Heart right ventricle (tissue), 16 donors: ENCODE data around the gene NPAS3. TPM values are rescaled to one million over a fixed set of nuclear protein-coding genes. Genes with fewer than 3 reads are reported as not detected.

Experiments used
- ATAC-seq, 8 donors: fragments of 200-7000 bp; cut with Tn5 transposase; one replicate each; pipeline ENCODE4 v1.9.1; 2020; ENCODE audit warnings: mild to moderate bottlenecking in 8 of 8, moderate library complexity in 8 of 8, moderate number of reproducible peaks in 1 of 8
- DNase-seq, 2 donors: peaks; one replicate each; pipeline ENCODE4 v3.0.0-alpha.2; 2020
- H3K27ac ChIP-seq, 10 donors: fragments of 200-600 bp; sonication (generic) in 2 of 10; one replicate each; pipeline versions ENCODE4 v1.5.0 to v1.8.0; 2020 to 2022; ENCODE audit warnings: mild to moderate bottlenecking in 3 of 10
- H3K27me3 ChIP-seq, 7 donors: fragments of 200-600 bp; one replicate each; pipeline ENCODE4 v1.8.0; 2021 to 2022; ENCODE audit warnings: mild to moderate bottlenecking in 2 of 7
- H3K36me3 ChIP-seq, 9 donors: fragments of 200-600 bp; sonication (generic) in 1 of 9; one replicate each; pipeline versions ENCODE4 v1.5.0 to v1.8.0; 2020 to 2022; ENCODE audit warnings: mild to moderate bottlenecking in 2 of 9
- H3K4me1 ChIP-seq, 9 donors: fragments of 200-600 bp; sonication (generic) in 1 of 9; one replicate each; pipeline versions ENCODE4 v1.5.0 to v1.8.0; 2020 to 2022; ENCODE audit warnings: mild to moderate bottlenecking in 4 of 9
- H3K4me3 ChIP-seq, 10 donors: fragments of 200-600 bp; sonication (generic) in 2 of 10; one replicate each; pipeline versions ENCODE4 v1.5.0 to v1.8.0; 2020 to 2022; ENCODE audit warnings: mild to moderate bottlenecking in 7 of 10, moderate library complexity in 2 of 10
- H3K9me3 ChIP-seq, 11 donors: fragments of 200-600 bp in 10 of 11; sonication (generic) in 2 of 11; one replicate each; pipeline versions ENCODE4 v1.5.0 to v1.8.0; 2013 to 2022; ENCODE audit warnings: mild to moderate bottlenecking in 2 of 11, control low read depth in 1 of 11, moderate library complexity in 1 of 11
- WGBS, 2 donors: extraction: QIAGEN DNeasy Blood & Tissue Kit; methylation state at CpG; one replicate each; pipeline ENCODE4 v1.1.7; 2013; ENCODE audit warnings: inconsistent platforms in 1 of 2; 5-methylcytosine and 5-hydroxymethylcytosine counted together
- intact Hi-C, 10 donors: fragments of 100-400 bp; cut with DNase I; formaldehyde crosslinking; loops; one replicate each; pipeline versions ENCODE4 v1.11.1 to v1.14.2; 2022
- polyA plus RNA-seq, 2 donors: library from polyadenylated mRNA; stranded (reverse); fragments of 200-250 nt; gene quantifications; one replicate each; pipeline ENCODE4 v1.2.3, GENCODE V29; 2013
- total RNA-seq, 10 donors: library from RNA; stranded (reverse); fragmentation: NEBNext Ultra II Directional in 3 of 10; extraction: Animal tissue kit (Norgen Biotek cat#: 25700) in 3 of 10; gene quantifications; one replicate each; pipeline versions ENCODE4 v1.2.1 to v1.2.4, GENCODE V29; 2021 to 2023
- TF ChIP-seq, protein P1 (sequence below), 9 donors: fragments of 200-600 bp; sonication (generic) in 2 of 9; IDR thresholded peaks; one replicate each; pipeline versions ENCODE4 v1.5.0 to v1.8.0; 2021 to 2022; ENCODE audit warnings: antibody characterized with exemption in 9 of 9, mild to moderate bottlenecking in 5 of 9, moderate library complexity in 1 of 9
- donor health status: Arrhythmogenic right ventricular cardiomyopathy.
- donor health status: ischemic (EF 13 %, LVEDD 7.1; RV severe dilation, severe dysfunction).
- donor health status: healthy with polysubstance abuse.
- donor health status: DM: no; HTN: yes; CAD: no.
- donor health status: DM: no; HTN: no; CAD: no.
- donor health status: ischemic (EF 25% LVEDD 6.9; RV normal size, moderate dysfunction).
- donor health status: ischemic (EF 25% LVEDD 5.7; RV mildly dilated, moderate dysfunction).
- donor health status: healthy.
- donor health status: DM: yes; HTN: yes; CAD: no.
- donor health status: Ischemic cardiomyopathy.
- donor health status: ischemic (EF 35%, LVEDD 5.7; RV mildly dilated, moderate dysfunction).
- donor health status: nonischemic (EF 11% LVEDD 7.7; RV severe dilation, severe dysfunction).
- donor health status: DM: yes; HTN: yes; CAD: no.
- donor health status: PGD.
- donor health status: ischemic (EF 29% LVEDD 5.4; RV normal size, mild dysfunction).
- donor health status: nonischemic (EF 23%, LVEDD 6.1; RV moderate dilation, normal function).

NPAS3 gene
- total and polyA plus RNA-seq, 12 donors: 0.12 to 2.8 (median 0.99) TPM

DNA sequence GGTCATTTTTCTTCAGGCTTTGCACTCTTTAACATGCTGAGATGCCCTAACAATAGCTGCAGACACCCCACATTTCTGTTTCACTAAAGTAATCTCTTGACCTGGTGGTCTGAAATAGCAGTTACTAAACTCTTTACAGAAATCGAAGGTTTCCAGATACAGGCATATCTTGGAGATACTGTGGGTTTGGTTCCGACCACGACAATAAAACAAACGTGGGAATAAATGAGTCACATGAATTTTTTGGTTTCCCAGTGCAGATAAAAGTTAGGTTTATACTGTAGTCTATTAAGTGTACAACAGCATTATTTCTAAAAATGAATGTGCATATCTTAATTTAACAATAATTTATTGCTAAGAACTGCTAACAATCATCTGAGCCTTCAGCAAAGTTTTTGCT is 803.5 kb downstream of the NPAS3 start:
- H3K4me1 ChIP-seq: no peaks in the 10 kb centered on the region
- ATAC-seq (no peak), DNase-seq (no peak)
- 71 to 75% methylated on average over 4 of the region's 4 CpGs for WGBS, 2 donors
- H3K9me3 ChIP-seq: peaks cover 0 to 24% (median 14%) of the 10 kb centered on the region in 11 donors
- no peak overlapping the region for H3K4me3 ChIP-seq
- TF ChIP-seq, protein P1, sequence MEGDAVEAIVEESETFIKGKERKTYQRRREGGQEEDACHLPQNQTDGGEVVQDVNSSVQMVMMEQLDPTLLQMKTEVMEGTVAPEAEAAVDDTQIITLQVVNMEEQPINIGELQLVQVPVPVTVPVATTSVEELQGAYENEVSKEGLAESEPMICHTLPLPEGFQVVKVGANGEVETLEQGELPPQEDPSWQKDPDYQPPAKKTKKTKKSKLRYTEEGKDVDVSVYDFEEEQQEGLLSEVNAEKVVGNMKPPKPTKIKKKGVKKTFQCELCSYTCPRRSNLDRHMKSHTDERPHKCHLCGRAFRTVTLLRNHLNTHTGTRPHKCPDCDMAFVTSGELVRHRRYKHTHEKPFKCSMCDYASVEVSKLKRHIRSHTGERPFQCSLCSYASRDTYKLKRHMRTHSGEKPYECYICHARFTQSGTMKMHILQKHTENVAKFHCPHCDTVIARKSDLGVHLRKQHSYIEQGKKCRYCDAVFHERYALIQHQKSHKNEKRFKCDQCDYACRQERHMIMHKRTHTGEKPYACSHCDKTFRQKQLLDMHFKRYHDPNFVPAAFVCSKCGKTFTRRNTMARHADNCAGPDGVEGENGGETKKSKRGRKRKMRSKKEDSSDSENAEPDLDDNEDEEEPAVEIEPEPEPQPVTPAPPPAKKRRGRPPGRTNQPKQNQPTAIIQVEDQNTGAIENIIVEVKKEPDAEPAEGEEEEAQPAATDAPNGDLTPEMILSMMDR (IDR thresholded peaks at IDR 0.05): no peak
- no peaks in the 10 kb centered on the region for H3K27me3 ChIP-seq
- intact Hi-C loops: no loop called here
- no peak overlapping the region for H3K27ac ChIP-seq
- no peaks in the 10 kb centered on the region for H3K36me3 ChIP-seq

DNA sequence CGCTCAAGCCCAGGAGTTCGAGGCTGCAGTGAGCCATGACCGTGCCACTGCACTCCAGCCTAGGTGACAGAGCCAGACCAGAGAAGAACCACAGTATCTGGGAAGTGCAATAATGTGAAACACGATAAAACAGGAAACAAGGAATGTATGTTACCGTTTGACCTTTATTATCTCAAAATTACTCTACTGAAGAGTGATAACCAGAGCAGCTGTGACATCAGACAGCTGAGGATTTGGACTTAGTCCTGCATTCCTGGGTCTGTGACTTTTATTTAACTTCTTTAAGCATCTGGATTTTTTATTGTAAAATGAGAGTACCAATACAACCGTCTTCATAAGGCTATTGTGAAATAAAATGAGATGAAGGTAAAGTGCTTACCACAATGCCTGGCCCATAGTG is 806.5 kb downstream of the NPAS3 start:
- H3K4me3 ChIP-seq: no peak overlapping the region
- no peak overlapping the region for H3K27ac ChIP-seq
- DNase-seq (no peak), ATAC-seq (no peak)
- no peaks in the 10 kb centered on the region for H3K36me3 ChIP-seq
- intact Hi-C loops: no loop called here
- WGBS, 2 donors: 52 to 59% methylated on average over 6 of the region's 6 CpGs
- H3K27me3 ChIP-seq: no peaks in the 10 kb centered on the region
- H3K9me3 ChIP-seq: peaks cover 0 to 24% (median 14%) of the 10 kb centered on the region in 11 donors
- H3K4me1 ChIP-seq: no peaks in the 10 kb centered on the region
- TF ChIP-seq, protein P1 (IDR thresholded peaks at IDR 0.05): no peak

DNA sequence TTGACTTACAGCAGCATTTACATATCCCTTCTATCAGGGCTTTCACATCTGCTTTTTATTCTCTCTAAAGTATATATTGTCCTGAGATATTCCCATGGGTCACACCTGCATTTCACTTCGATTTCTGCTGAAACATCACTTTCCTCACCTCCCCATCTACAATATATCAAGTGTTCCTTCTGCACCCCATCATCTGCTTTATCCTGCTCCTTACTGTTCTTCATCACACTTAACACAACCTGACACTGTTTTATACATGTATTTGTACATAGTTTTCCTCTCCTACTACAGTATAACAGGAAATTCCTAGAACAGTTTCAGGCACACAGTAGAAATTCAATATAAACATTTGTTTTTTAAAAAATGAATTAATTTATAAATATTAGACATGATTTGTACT is 809.1 kb downstream of the NPAS3 start:
- Histone ChIP-seq H3K27me3 (no peaks in the 10 kb centered on the region), H3K27ac (no peak overlapping the region), H3K4me3 (no peak overlapping the region), H3K4me1 (no peaks in the 10 kb centered on the region), H3K36me3 (no peaks in the 10 kb centered on the region), H3K9me3 (peaks cover 0 to 21% (median 11%) of the 10 kb centered on the region in 11 donors)
- ATAC-seq (no peak), DNase-seq (no peak)
- TF ChIP-seq, protein P1 (IDR thresholded peaks at IDR 0.05): no peak
- WGBS, 2 donors: 61 to 76% methylated on average over 1 of the region's 1 CpG
- intact Hi-C loops: no loop called here

DNA sequence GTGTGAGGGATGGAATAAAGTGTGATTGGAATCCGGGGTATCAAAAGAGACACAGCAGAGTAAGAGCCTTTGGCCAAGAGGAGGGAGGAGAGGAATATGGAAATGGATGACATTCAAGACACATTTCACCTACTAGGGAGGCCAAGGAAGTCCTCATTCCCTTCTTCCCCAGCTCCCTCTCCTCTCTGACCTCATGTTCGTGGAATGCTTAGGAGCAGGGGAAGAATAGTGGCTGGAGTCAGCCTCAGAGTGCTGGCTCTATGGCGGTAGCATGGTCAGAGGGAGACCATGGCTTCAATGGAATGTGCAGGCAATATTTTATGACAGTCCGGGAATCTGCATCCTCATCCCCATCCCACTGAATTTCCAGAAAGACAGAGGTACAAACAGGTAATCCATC is 815.6 kb downstream of the NPAS3 start:
- 72 to 74% methylated on average over 4 of the region's 4 CpGs for WGBS, 2 donors
- TF ChIP-seq, protein P1 (IDR thresholded peaks at IDR 0.05): no peak
- intact Hi-C loops: no loop called here
- no peaks in the 10 kb centered on the region for H3K4me1 ChIP-seq
- H3K9me3 ChIP-seq: no peaks in the 10 kb centered on the region
- no peak overlapping the region for H3K27ac ChIP-seq
- no peaks in the 10 kb centered on the region for H3K36me3 ChIP-seq
- H3K4me3 ChIP-seq: no peak overlapping the region
- ATAC-seq: no peak
- DNase-seq: no peak
- H3K27me3 ChIP-seq: no peaks in the 10 kb centered on the region
